ENCODE results near the gene PWWP2B. TPM values are rescaled to one million over a fixed set of nuclear protein-coding genes. Genes with fewer than 3 reads are reported as not detected.

Gene PWWP2B
- total RNA-seq, 4 donors from 2014 or later = 28.3 to 33.1 (median 28.9) TPM

- H3K4me3 ChIP-seq (ENCODE audit: low read depth, poor library complexity, severe bottlenecking) = no peak overlapping the region
- intact Hi-C loops (cut with DNase I; ENCODE audit: low total_unique reads) = no loop called here
- peak; percentile 78 to 95 for DNase-seq (ENCODE audit: low spot score in 2 of 2)
- no peak for TF ChIP-seq CTCF (IDR thresholded peaks at IDR 0.05)
- TF ChIP-seq POLR2A (IDR thresholded peaks at IDR 0.05) = no peak
- 7 to 8% methylated on average over 23 to 32 of the region's 33 CpGs for WGBS, 2 donors
Measured at GRCh38 chr10:132420981-132421846, 24.2 kb downstream of the PWWP2B start.

- no peak for DNase-seq (ENCODE audit: low spot score in 2 of 2)
- no peak for TF ChIP-seq CTCF (IDR thresholded peaks at IDR 0.05)
- no peak for TF ChIP-seq POLR2A (IDR thresholded peaks at IDR 0.05)
- WGBS, 2 donors = 67 to 72% methylated on average over 28 to 30 of the region's 30 CpGs
- intact Hi-C loops (cut with DNase I; ENCODE audit: low total_unique reads) = no loop called here
- H3K4me3 ChIP-seq (ENCODE audit: low read depth, poor library complexity, severe bottlenecking) = no peak overlapping the region
Measured at GRCh38 chr10:132421847-132422751, 25.1 kb downstream of the PWWP2B start.

GRCh38 chr10:132422903-132423825 lies 26.2 kb downstream of the PWWP2B start:
- intact Hi-C loops (cut with DNase I; ENCODE audit: low total_unique reads) = no loop called here
- H3K4me3 ChIP-seq (ENCODE audit: low read depth, poor library complexity, severe bottlenecking) = no peak overlapping the region
- WGBS, 2 donors = 75 to 76% methylated on average over 26 of the region's 26 CpGs
- TF ChIP-seq CTCF (IDR thresholded peaks at IDR 0.05) (no peak), POLR2A (IDR thresholded peaks at IDR 0.05) (no peak)
- no peak for DNase-seq (ENCODE audit: low spot score in 2 of 2)

- no peak overlapping the region for H3K4me3 ChIP-seq (ENCODE audit: low read depth, poor library complexity, severe bottlenecking)
- intact Hi-C loops (cut with DNase I; ENCODE audit: low total_unique reads) = no loop called here
- TF ChIP-seq POLR2A (IDR thresholded peaks at IDR 0.05) (no peak), CTCF (IDR thresholded peaks at IDR 0.05) (no peak)
- DNase-seq (ENCODE audit: low spot score in 2 of 2) = no peak
- WGBS, 2 donors = 45 to 56% methylated on average over 13 to 16 of the region's 21 CpGs
Measured at GRCh38 chr10:132423966-132424861, 27.2 kb downstream of the PWWP2B start.
